Testis (tissue), 3 donors: ENCODE measurements around the gene WDR62. TPM values are rescaled to one million over a fixed set of nuclear protein-coding genes. Genes with fewer than 3 reads are reported as not detected.

Experiments used
- DNase-seq: peaks from one replicate; pipeline ENCODE4 v3.0.0-alpha.2; 2019
- H3K27ac ChIP-seq, 2 donors: fragments of 200-600 bp; sonication (generic); one replicate each; pipeline ENCODE4 v1.5.1; 2019
- H3K27me3 ChIP-seq: fragments of 200-600 bp; sonication (generic); one replicate; pipeline ENCODE4 v1.5.1; 2019
- H3K36me3 ChIP-seq: fragments of 200-600 bp; sonication (generic); one replicate; pipeline ENCODE4 v1.5.1; 2017; ENCODE audit warnings: low read depth; ENCODE audit errors: missing control alignments
- H3K4me1 ChIP-seq: fragments of 200-600 bp; sonication (generic); one replicate; pipeline ENCODE4 v1.5.1; 2019
- H3K4me3 ChIP-seq, 2 donors: fragments of 200-600 bp; sonication (generic); one replicate each; pipeline ENCODE4 v1.5.1; 2017 to 2019
- H3K9me3 ChIP-seq: fragments of 200-600 bp; sonication (generic); one replicate; pipeline ENCODE4 v1.5.1; 2017
- POLR2A ChIP-seq: fragments of 450-650 bp; IDR thresholded peaks from one replicate; pipeline ENCODE4 v1.6.1; 2017; ENCODE audit warnings: antibody characterized with exemption, mild to moderate bottlenecking, moderate library complexity
- WGBS, 2 donors: methylation state at CpG; one replicate each; pipeline ENCODE4 v1.1.5; 2018; 5-methylcytosine and 5-hydroxymethylcytosine counted together
- intact Hi-C: fragments of 100-400 bp; cut with DNase I; formaldehyde crosslinking; loops from one replicate; pipeline ENCODE4 v1.15.1; 2023; ENCODE audit warnings: low total_unique reads
- polyA plus RNA-seq: library from polyadenylated mRNA; stranded (reverse); fragments of 350-450 nt; fragmentation: Illumina TruSeq; extraction: RNeasy Lipid Tissue Mini Kit (QIAGEN cat#74804); gene quantifications from one replicate; pipeline ENCODE4 v1.2.3, GENCODE V29; 2014; ENCODE audit warnings: low read depth, low replicate concordance; ENCODE audit not compliant: insufficient read depth
- total RNA-seq, 2 donors: library from RNA; depleted of rRNA; stranded (reverse); fragments of >200 nt; gene quantifications; one replicate each; pipeline ENCODE4 v1.2.3, GENCODE V29; 2016
- TF ChIP-seq, protein P1 (sequence below), 3 experiments: fragments of 450-650 bp in 2 of 3; fragments of 200-600 bp in 1 of 3; sonication (generic) in 1 of 3; IDR thresholded peaks; one replicate each; pipeline ENCODE4 v1.5.1; 2016 to 2019; ENCODE audit warnings: antibody characterized with exemption in 3 of 3, mild to moderate bottlenecking in 2 of 3, moderate library complexity in 1 of 3

Gene WDR62
- total and polyA plus RNA-seq, 3 donors from 2014 or later, result 72.3 to 178 (median 106) TPM

DNA sequence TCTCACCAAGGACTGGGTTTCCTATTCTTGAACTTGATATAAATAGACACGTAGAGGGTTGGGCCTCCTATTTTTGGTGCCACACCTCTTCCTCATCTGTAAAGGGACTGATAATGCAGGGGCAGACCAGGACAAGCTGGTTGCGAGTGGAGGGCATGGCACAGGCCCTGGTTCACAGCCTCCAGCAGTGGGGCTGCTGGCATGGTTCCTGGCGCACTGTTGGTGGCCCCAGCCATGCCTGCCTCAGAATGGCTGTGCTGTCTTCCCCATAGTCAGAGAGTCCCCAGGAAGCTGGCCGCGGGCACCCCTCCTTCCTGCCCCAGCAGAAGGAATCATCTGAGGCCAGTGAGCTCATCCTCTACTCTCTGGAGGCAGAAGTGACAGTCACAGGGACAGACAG, 45.8 kb downstream of the WDR62 start:
- intact Hi-C loops, result no loop called here
- H3K36me3 ChIP-seq, result no peaks in the 10 kb centered on the region
- H3K27ac ChIP-seq, result no peak overlapping the region
- no peaks in the 10 kb centered on the region for H3K4me1 ChIP-seq
- no peak overlapping the region for H3K4me3 ChIP-seq
- 86% methylated on average over 5 of the region's 5 CpGs for WGBS, 2 donors
- H3K27me3 ChIP-seq, result no peaks in the 10 kb centered on the region
- no peaks in the 10 kb centered on the region for H3K9me3 ChIP-seq
- no peak for DNase-seq
- TF ChIP-seq POLR2A, result no peak
- TF ChIP-seq, protein P1, sequence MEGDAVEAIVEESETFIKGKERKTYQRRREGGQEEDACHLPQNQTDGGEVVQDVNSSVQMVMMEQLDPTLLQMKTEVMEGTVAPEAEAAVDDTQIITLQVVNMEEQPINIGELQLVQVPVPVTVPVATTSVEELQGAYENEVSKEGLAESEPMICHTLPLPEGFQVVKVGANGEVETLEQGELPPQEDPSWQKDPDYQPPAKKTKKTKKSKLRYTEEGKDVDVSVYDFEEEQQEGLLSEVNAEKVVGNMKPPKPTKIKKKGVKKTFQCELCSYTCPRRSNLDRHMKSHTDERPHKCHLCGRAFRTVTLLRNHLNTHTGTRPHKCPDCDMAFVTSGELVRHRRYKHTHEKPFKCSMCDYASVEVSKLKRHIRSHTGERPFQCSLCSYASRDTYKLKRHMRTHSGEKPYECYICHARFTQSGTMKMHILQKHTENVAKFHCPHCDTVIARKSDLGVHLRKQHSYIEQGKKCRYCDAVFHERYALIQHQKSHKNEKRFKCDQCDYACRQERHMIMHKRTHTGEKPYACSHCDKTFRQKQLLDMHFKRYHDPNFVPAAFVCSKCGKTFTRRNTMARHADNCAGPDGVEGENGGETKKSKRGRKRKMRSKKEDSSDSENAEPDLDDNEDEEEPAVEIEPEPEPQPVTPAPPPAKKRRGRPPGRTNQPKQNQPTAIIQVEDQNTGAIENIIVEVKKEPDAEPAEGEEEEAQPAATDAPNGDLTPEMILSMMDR (IDR thresholded peaks at IDR 0.05), result no peak

DNA sequence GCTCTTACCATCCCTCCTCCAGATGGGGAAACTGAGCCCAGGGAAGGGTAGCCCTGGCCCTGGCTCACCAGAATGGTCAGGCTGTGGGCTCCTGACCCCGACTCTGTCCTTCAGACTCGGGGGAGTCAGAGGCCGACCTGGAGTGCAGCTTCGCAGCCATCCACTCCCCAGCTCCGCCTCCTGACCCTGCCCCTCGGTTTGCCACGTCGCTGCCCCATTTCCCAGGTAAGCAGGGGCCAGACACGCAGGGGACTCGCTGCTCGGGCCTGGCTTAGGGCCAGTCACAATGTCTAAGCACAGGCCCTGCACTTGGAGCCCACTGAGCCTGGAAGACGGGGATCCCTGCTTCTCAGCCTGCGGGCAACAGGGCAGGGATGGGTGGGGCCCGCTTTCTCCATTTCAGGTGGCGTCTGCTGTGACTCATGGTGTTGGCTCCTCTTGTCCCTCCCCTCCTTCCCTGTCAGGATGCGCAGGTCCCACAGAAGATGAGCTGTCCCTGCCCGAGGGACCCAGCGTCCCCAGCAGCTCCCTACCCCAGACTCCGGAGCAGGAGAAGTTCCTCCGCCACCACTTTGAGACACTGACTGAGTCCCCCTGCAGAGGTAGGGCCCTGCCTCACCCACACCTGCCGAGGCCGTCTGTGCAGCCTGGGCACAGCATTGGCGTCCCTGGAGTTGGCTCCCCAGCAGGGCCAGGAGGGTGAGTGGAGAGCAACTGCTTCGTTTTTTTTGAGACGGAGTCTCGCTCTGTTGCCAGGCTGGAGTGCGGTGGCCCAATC, 47.0 kb downstream of the WDR62 start:
- Histone ChIP-seq H3K9me3 (no peaks in the 10 kb centered on the region), H3K4me1 (no peaks in the 10 kb centered on the region), H3K36me3 (no peaks in the 10 kb centered on the region), H3K27ac (no peak overlapping the region), H3K4me3 (no peak overlapping the region), H3K27me3 (no peaks in the 10 kb centered on the region)
- TF ChIP-seq, protein P1 (IDR thresholded peaks at IDR 0.05), result no peak
- TF ChIP-seq POLR2A, result no peak
- intact Hi-C loops, result no loop called here
- WGBS, 2 donors, result 90 to 93% methylated on average over 23 to 27 of the region's 27 CpGs
- DNase-seq, result no peak

GRCh38 chr19:36103040-36103626, 48.4 kb downstream of the WDR62 start:
- no peak for TF ChIP-seq POLR2A
- TF ChIP-seq, protein P1 (IDR thresholded peaks at IDR 0.05), result no peak
- no peak overlapping the region for H3K27ac ChIP-seq
- no peak overlapping the region for H3K4me3 ChIP-seq
- 95% methylated on average over 14 to 23 of the region's 24 CpGs for WGBS, 2 donors
- no peak for DNase-seq
- no peaks in the 10 kb centered on the region for H3K27me3 ChIP-seq
- H3K36me3 ChIP-seq, result no peaks in the 10 kb centered on the region
- intact Hi-C loops, result no loop called here
- H3K4me1 ChIP-seq, result no peaks in the 10 kb centered on the region
- H3K9me3 ChIP-seq, result no peaks in the 10 kb centered on the region

DNA sequence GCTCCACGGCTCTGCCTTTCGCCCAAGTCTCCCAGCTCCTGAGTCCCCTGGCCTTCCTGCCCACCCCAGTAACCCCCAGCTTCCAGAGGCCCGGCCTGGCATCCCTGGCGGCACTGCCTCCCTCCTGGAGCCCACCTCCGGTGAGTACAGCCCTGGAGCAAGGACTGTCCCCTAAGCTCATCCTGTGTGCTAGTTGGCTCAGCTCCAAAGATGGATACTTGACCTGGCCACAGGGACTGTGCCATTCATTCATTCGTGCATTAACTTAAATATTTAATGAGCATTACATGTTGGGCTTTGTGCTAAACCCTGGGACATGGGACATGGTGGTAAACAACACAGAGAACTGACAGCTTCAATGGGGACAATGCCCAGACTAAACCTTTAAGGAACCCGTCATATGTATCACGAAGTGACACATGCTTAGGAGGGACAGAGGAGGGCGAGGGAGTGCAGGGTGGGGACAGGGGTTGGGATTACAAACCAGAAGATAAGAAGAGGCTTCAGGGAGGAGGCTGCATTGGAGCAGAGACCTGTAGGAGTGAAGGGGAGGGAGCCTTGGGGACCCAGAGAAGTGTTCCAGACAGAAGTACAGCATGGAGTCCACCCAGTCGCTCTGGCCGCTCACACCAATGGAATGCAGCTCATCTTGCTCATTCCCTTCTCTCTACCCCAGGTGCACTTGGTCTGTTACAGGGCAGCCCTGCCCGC, 49.3 kb downstream of the WDR62 start:
- intact Hi-C loops, result no loop called here
- WGBS, 2 donors, result 89 to 94% methylated on average over 11 to 12 of the region's 12 CpGs
- no peaks in the 10 kb centered on the region for H3K9me3 ChIP-seq
- H3K4me1 ChIP-seq, result no peaks in the 10 kb centered on the region
- TF ChIP-seq, protein P1 (IDR thresholded peaks at IDR 0.05), result no peak
- no peak for TF ChIP-seq POLR2A
- DNase-seq, result no peak
- H3K4me3 ChIP-seq, result no peak overlapping the region
- no peaks in the 10 kb centered on the region for H3K36me3 ChIP-seq
- H3K27ac ChIP-seq, result no peak overlapping the region
- H3K27me3 ChIP-seq, result no peaks in the 10 kb centered on the region
